ENCODE results near the gene MAP3K7.
"Not testable (repeated sequence)": the region's sequence is repeated elsewhere in the genome, so short reads cannot be mapped to it uniquely, and the experiment has no call there.

The MAP3K7 gene

GRCh38 chr6:90578894-90579549 is 7.8 kb downstream of the MAP3K7 start:
- in situ Hi-C loops (cut with MboI; ENCODE audit: low sequenced_read_pairs) = no loop called here

DNA sequence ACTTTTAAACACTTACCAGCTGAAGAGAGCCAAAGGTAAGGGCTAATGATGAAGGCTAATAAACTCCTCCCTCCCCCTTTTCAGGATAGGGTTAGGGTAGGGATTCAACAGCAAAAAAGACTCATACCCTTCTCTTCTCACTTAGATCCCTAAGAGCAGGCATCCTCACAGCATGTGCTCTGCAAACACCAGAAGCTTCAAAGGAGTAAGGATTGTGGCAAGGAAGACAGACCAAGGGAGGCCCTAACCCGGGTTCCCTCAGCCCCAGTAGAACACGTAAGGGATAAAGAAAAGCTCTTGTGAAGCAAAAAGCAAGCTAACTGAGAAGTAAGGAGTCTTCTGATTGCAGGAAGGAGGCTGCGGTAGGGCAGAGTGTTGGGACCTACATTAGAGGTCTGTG is 11.6 kb downstream of the MAP3K7 start:
- in situ Hi-C loops (cut with MboI; ENCODE audit: low sequenced_read_pairs) = no loop called here

DNA sequence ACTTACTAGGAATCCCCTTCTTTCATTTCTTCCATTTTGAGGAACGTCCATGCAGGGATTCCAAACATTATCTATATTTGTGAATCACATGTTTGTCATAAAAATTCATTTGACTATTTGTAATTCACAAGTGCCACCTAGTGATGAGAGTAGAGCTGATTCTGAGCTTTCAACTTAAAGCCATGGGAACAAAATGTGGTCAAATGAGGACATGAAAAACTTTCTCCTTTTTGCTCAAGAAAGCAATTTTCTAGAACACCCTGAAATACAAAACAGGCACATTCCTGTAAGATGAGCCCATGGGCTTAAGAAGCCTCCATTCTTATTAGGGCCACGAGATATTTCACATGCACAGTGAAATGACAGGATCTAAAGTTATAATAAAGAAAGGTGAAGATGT is 12.3 kb downstream of the MAP3K7 start:
- in situ Hi-C loops (cut with MboI; ENCODE audit: low sequenced_read_pairs) = no loop called here

- in situ Hi-C loops (cut with MboI; ENCODE audit: low sequenced_read_pairs) = no loop called here
Measured at GRCh38 chr6:90573624-90574023, 13.2 kb downstream of the MAP3K7 start.

DNA sequence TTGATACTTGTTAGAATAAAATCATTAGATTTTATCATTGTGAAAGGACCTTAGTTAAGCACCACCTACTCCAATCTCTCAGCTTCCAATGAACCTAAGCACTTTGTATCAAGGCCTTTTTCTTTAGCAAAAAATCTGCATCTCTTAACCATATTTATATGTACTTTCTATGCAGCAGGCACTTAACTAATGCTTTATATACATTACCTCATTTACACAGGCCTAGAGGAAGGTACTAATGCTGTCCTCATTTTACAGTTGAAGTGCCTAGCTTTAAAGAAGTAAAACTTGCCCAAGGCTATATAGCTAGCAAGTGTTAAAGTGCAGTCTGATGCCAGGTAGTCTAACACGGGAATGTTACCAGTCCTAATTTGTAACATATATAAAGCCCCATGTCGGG is 14.0 kb downstream of the MAP3K7 start:
- in situ Hi-C loops (cut with MboI; ENCODE audit: low sequenced_read_pairs) = no loop called here

DNA sequence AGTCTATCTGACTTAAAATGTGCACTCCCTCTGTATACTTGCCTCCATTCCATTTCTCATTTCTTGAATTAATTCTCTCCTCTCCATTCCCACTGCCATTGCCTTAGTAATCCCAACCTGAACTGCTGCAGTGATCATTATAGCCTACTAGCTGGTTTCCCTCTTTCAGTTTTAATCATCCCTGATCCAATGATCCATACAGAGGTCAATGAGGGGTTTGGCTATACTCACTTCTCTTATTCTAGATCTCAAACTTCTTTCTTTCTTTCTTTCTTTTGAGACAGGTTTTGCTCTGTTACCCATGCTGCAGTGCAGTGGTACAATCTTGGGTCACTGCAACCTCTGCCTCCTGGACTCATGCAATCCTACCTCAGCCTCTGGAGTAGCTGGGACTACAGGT is 17.6 kb downstream of the MAP3K7 start:
- in situ Hi-C loops (cut with MboI; ENCODE audit: low sequenced_read_pairs) = no loop called here

DNA sequence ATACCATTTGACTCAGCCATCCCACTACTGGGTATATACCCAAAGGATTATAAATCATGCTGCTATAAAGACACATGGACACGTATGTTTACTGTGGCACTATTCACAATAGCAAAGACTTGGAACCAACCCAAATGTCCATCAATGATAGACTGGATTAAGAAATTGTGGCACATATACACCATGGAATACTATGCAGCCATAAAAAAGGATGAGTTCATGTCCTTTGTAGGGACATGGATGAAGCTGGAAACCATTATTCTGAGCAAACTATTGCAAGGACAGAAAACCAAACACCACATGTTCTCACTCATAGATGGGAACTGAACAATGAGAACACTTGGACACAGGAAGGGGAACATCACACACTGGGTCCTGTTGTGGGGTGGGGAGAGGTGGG is 19.2 kb downstream of the MAP3K7 start:
- in situ Hi-C loops (cut with MboI; ENCODE audit: low sequenced_read_pairs) = not testable (repeated sequence)

GRCh38 chr6:90562341-90562740 is 24.5 kb downstream of the MAP3K7 start:
- in situ Hi-C loops (cut with MboI; ENCODE audit: low sequenced_read_pairs) = not testable (repeated sequence)

DNA sequence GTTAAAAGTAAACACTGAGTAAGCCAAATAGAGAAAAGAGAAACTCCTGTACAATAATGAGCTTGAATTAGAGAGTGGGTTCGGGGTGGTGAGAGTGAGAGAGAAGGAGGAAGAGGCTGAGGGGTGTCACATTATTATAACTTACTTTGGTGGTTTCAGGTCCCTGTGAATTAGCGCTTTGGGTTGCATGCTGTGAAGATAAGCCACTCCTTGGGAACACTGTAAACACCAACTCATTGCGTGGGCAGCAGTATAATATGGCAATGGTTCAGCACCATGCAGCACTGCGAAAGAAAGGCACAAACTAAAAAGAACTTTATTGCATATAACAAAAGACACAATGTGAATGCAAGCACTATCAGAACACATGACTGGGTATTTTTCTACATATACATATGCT is 26.9 kb downstream of the MAP3K7 start:
- in situ Hi-C loops (cut with MboI; ENCODE audit: low sequenced_read_pairs) = no loop called here

DNA sequence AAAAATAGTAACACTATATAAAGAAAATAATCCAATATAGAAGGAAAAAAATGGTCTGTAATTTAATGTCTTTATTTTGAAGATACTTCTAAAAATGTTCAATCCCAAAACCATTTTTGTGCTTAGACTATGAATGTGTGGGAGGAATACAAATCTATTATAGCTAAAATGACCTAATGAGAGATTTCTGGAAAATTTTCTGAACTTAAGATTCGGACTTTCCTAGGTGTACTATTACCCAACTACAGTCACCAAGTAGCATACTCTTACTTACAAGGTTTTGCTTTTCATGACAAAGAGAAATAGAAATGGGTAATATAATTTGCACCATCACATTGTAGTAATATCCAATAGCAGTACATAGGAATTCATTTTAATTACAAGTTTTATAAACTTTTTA is 29.9 kb downstream of the MAP3K7 start:
- in situ Hi-C loops (cut with MboI; ENCODE audit: low sequenced_read_pairs) = no loop called here

- in situ Hi-C loops (cut with MboI; ENCODE audit: low sequenced_read_pairs) = no loop called here
Measured at GRCh38 chr6:90547991-90548390, 38.9 kb downstream of the MAP3K7 start.

DNA sequence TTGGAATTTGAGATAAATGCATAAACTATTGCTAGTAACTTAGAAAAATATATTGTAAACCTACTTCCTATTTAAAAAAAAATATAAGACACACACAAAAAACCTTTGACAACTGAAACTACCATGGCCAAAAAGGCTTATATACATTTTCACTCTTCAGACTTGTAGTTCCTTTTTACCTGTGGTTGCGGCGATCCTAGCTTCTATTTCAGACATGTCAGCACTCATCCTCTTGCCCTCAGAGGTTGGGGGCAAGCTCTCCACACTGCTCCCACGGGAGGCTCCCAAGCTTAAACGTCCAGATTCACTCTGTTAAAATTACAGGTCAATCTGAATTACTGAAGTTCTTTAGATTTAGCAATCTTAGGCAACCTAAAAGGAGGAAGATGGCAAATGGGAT is 39.8 kb downstream of the MAP3K7 start:
- in situ Hi-C loops (cut with MboI; ENCODE audit: low sequenced_read_pairs) = no loop called here

GRCh38 chr6:90545448-90545847 is 41.4 kb downstream of the MAP3K7 start:
- in situ Hi-C loops (cut with MboI; ENCODE audit: low sequenced_read_pairs) = no loop called here

GRCh38 chr6:90544741-90545140 is 42.1 kb downstream of the MAP3K7 start:
- in situ Hi-C loops (cut with MboI; ENCODE audit: low sequenced_read_pairs) = no loop called here

- in situ Hi-C loops (cut with MboI; ENCODE audit: low sequenced_read_pairs) = no loop called here
Measured at GRCh38 chr6:90544081-90544480, 42.8 kb downstream of the MAP3K7 start.

- in situ Hi-C loops (cut with MboI; ENCODE audit: low sequenced_read_pairs) = no loop called here
Measured at GRCh38 chr6:90541221-90541620, 45.7 kb downstream of the MAP3K7 start.

DNA sequence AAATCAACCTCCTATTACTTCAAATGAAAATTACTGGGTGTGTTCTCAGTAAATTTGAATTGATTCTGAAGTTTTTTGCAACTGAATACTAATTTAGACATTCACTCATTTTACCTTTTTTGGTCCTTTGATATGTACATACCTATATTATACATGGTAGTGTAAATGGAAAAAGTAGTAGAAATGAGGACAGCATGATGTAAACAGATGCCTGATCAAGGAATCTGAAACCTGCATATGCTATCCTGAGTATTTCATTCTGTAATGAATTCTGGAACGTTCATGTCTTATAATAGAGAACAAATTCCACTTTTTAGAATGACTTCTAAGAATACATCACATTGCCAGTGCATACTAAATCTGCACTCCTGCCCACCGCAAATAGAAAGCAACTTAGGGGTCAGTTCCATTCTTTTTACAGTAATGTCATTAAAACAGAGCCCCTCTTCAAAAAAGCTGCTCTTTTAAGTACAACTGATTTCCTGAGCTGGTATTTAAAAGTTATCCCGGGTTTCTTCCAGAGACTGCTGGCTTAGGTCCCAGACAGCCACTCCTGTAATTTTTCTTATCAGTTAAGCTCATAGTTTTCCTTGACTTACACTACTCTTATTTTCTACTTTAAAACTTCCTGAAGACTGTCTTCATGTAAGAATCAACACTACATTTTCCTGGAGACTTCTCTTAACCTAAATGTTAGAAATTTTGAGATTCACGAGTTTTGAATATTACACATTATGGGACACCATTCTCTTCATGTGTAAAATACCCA is 48.4 kb downstream of the MAP3K7 start:
- in situ Hi-C loops (cut with MboI; ENCODE audit: low sequenced_read_pairs) = no loop called here

DNA sequence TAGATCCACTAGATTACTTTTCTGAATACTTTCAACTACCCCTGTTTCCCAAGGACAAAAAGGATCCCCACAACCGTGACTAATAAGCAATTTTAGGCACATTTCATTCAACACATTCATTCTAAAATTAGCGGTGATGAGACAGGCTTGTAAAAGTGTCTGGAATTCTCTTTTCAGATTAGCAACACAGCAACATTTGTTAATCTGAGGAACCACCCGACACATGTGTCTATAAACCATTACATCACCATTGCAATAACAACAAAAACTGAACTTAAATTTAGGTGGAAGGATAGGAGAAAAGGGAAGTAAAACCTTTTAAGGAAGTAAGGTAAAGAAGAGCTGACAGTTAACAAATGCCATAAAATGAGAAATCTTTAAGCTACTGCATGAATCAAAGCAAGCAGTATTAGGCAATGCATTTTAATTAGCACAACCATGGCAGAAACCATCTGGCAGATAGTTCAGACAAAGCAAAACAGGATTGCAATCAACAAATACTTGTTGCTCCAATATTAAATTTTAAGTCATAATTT is 49.1 kb downstream of the MAP3K7 start:
- in situ Hi-C loops (cut with MboI; ENCODE audit: low sequenced_read_pairs) = no loop called here

GRCh38 chr6:90537027-90537426 is 49.8 kb downstream of the MAP3K7 start:
- in situ Hi-C loops (cut with MboI; ENCODE audit: low sequenced_read_pairs) = no loop called here

DNA sequence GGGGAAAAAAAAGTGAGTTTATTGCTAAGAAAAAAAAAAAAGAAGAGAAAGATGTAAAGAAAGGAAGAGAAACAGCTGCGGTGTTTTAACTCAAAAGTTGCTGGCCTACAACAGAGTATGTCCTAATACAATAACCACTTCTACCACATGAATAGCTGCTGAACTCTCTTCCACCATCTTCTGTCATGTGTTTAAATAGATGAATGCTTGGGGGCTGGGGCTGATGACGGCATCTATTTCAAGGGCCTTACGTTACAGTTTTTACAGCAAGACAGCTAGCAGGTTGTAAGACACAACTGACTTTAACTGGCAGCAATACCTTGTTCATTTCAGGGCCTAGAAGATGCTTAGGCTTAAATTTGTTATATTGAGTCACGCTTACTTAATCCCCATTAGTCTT is 50.4 kb downstream of the MAP3K7 start:
- in situ Hi-C loops (cut with MboI; ENCODE audit: low sequenced_read_pairs) = no loop called here

DNA sequence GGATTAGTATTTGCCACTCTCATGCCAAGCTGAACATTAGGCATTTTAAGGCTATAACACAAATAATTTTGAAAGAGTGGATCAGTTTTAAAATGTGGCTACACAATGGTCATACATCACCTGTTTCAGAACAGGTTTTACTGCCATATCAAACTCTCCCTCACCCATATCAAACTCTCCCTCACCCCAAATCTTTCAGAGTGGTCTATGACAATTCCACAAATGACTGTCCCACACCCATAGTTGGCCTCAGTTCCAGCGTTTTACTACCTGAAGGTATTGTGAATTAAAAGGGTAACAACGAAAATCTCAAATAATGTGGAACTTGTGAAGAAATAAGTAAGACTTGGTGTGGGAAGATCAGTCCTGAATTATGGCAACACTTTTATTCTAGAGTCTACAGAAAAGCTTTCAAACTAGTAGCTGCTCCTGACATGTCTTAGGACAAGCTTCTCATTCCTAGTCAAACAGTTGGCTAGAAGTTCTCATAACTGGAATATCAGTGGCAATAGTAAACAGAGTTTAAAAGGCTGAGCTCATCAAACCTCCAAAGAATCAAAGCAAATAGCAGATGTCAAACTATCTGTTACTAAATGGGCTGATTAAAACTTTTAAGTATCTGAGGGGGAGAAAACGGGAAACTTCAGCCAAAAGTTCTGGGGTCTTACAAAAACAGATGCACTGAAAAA is 52.4 kb downstream of the MAP3K7 start:
- in situ Hi-C loops (cut with MboI; ENCODE audit: low sequenced_read_pairs) = no loop called here

Measured in hTERT RPE-1 (cell line).